CD14-positive monocyte (primary cell): Measurements from ENCODE around the gene ARL4C. TPM values are rescaled to one million over a fixed set of nuclear protein-coding genes. Genes with fewer than 3 reads are reported as not detected.

Experiments
- DNase-seq, 3 donors: peaks; one replicate each; pipeline ENCODE4 v3.0.0-alpha.2; 2011 to 2022
- H2AFZ ChIP-seq: 2 replicates; pipeline ENCODE4 v1.6.0; 2012; ENCODE audit warnings: mild to moderate bottlenecking, low read depth, low read length, inconsistent platforms; ENCODE audit not compliant: insufficient read depth, poor library complexity, severe bottlenecking
- H3K27ac ChIP-seq, 2 donors: 1 replicate in 1 of 2; 2 replicates in 1 of 2; pipeline ENCODE4 v1.5.1; 2012 to 2013; ENCODE audit warnings: low read length in 2 of 2, control low read depth in 1 of 2, inconsistent platforms in 1 of 2, low read depth in 1 of 2, mild to moderate bottlenecking in 1 of 2
- H3K27me3 ChIP-seq, 2 donors: one replicate each; pipeline versions ENCODE4 v1.6.0 to v1.6.1; 2011 to 2013; ENCODE audit warnings: low read length in 2 of 2; ENCODE audit not compliant: control insufficient read depth in 2 of 2, insufficient read depth in 2 of 2
- H3K36me3 ChIP-seq, 2 donors: replicated peaks in 1 of 2; 1 replicate in 1 of 2; 2 replicates in 1 of 2; pipeline versions ENCODE4 v1.5.1 to v1.6.1; 2012 to 2013; ENCODE audit warnings: low read length in 2 of 2, control low read depth in 1 of 2, inconsistent platforms in 1 of 2, mild to moderate bottlenecking in 1 of 2; ENCODE audit not compliant: insufficient read depth in 2 of 2, control insufficient read depth in 1 of 2
- H3K4me1 ChIP-seq, 2 donors: 1 replicate in 1 of 2; 2 replicates in 1 of 2; pipeline versions ENCODE4 v1.5.1 to v1.6.1; 2012 to 2013; ENCODE audit warnings: low read length in 2 of 2, control low read depth in 1 of 2, inconsistent platforms in 1 of 2, mild to moderate bottlenecking in 1 of 2, moderate library complexity in 1 of 2; ENCODE audit not compliant: insufficient read depth in 2 of 2, control insufficient read depth in 1 of 2
- H3K4me2 ChIP-seq: replicated peaks from 2 replicates; pipeline ENCODE3; 2012; ENCODE audit warnings: low read length, moderate library complexity, mild to moderate bottlenecking; ENCODE audit not compliant: poor library complexity, severe bottlenecking; ENCODE audit errors: extremely low read depth
- H3K4me3 ChIP-seq, 3 experiments: fragments of 200-600 bp in 1 of 3; sonication (generic) in 1 of 3; replicated peaks in 1 of 3; 1 replicate in 2 of 3; 2 replicates in 1 of 3; pipeline ENCODE4 v1.5.1; 2011 to 2013; ENCODE audit warnings: low read length in 3 of 3, mild to moderate bottlenecking in 3 of 3, control low read depth in 2 of 3, low read depth in 2 of 3, inconsistent platforms in 1 of 3, moderate library complexity in 1 of 3
- H3K79me2 ChIP-seq: 2 replicates; pipeline ENCODE4 v1.6.0; 2012; ENCODE audit warnings: mild to moderate bottlenecking, control low read depth, inconsistent platforms, low read length, moderate library complexity; ENCODE audit not compliant: insufficient read depth
- H3K9ac ChIP-seq: 2 replicates; pipeline ENCODE4 v1.6.0; 2017; ENCODE audit warnings: low read length, mild to moderate bottlenecking; ENCODE audit not compliant: insufficient read depth, poor library complexity, severe bottlenecking
- H3K9me3 ChIP-seq, 2 donors: replicated peaks in 1 of 2; 1 replicate in 1 of 2; 2 replicates in 1 of 2; pipeline versions ENCODE4 v1.5.1 to v1.6.1; 2012 to 2013; ENCODE audit warnings: low read length in 2 of 2, control low read depth in 1 of 2; ENCODE audit not compliant: control insufficient read depth in 1 of 2, insufficient read depth in 1 of 2
- H4K20me1 ChIP-seq: 2 replicates; pipeline ENCODE4 v1.6.0; 2012; ENCODE audit warnings: mild to moderate bottlenecking, low read length, control low read depth, moderate library complexity; ENCODE audit not compliant: insufficient read depth
- H3K27ac Mint-ChIP-seq, 7 donors: one replicate each; pipeline ENCODE4 v1.8.0; 2020; ENCODE audit warnings: mild to moderate bottlenecking in 7 of 7, mixed read lengths in 7 of 7, moderate library complexity in 6 of 7, inconsistent platforms in 2 of 7
- H3K27me3 Mint-ChIP-seq, 3 donors: one replicate each; pipeline ENCODE4 v1.8.0; 2021 to 2022; ENCODE audit warnings: low read depth in 3 of 3, mild to moderate bottlenecking in 3 of 3, mixed read lengths in 3 of 3, moderate library complexity in 3 of 3, inconsistent platforms in 1 of 3
- H3K36me3 Mint-ChIP-seq, 2 donors: one replicate each; pipeline ENCODE4 v1.8.0; 2020; ENCODE audit warnings: mixed read lengths in 2 of 2, inconsistent platforms in 1 of 2, mild to moderate bottlenecking in 1 of 2
- H3K4me1 Mint-ChIP-seq: one replicate; pipeline ENCODE4 v1.8.0; 2020; ENCODE audit warnings: mild to moderate bottlenecking, mixed read lengths
- H3K4me3 Mint-ChIP-seq, 2 donors: one replicate each; pipeline ENCODE4 v1.8.0; 2020; ENCODE audit warnings: mild to moderate bottlenecking in 2 of 2, mixed read lengths in 2 of 2, moderate library complexity in 1 of 2
- H3K9me3 Mint-ChIP-seq, 7 donors: one replicate each; pipeline ENCODE4 v1.8.0; 2020 to 2022; ENCODE audit warnings: mixed read lengths in 7 of 7, mild to moderate bottlenecking in 6 of 7, moderate library complexity in 6 of 7, inconsistent platforms in 2 of 7
- CTCF ChIP-seq: fragments of 200-600 bp; IDR thresholded peaks from one replicate; pipeline ENCODE4 v1.8.0; 2022; ENCODE audit warnings: antibody characterized with exemption, mild to moderate bottlenecking
- WGBS: methylation state at CpG from one replicate; pipeline ENCODE4 v1.1.5; 2013; ENCODE audit warnings: missing lambda C conversion rate; ENCODE audit not compliant: insufficient coverage; 5-methylcytosine and 5-hydroxymethylcytosine counted together
- intact Hi-C, 2 donors: fragments of 100-400 bp; cut with micrococcal nuclease; formaldehyde crosslinking; loops; one replicate each; pipeline versions ENCODE4 v1.15.0 to v1.15.1; 2023
- polyA plus RNA-seq, 3 donors: library from polyadenylated mRNA; depleted of rRNA in 1 of 3; unstranded in 2 of 3; stranded (reverse) in 1 of 3; fragments of 300-500 nt in 2 of 3; fragments of >200 nt in 1 of 3; fragmentation: Illumina TruSeq in 2 of 3; gene quantifications; 1 replicate in 2 of 3; 2 replicates in 1 of 3; pipeline ENCODE4 v1.2.3, GENCODE V29; 2012 to 2021

Gene ARL4C
- polyA plus RNA-seq, 3 donors = 4.0 to 90.9 (median 6.4) TPM

GRCh38 chr2:234462218-234462992 lies 34.5 kb downstream of the ARL4C start:
- H3K79me2 ChIP-seq = no peaks in the 10 kb centered on the region
- WGBS = 92% methylated on average over 9 of the region's 10 CpGs
- H2AFZ ChIP-seq = no peak overlapping the region
- H3K4me2 ChIP-seq = no peak overlapping the region
- no peak for TF ChIP-seq CTCF
- intact Hi-C loops = no loop called here
- no peak for DNase-seq
- Mint-ChIP-seq H3K27me3 (peaks cover 2 to 13% (median 7%) of the 10 kb centered on the region in 3 donors), H3K27ac (no peak overlapping the region), H3K36me3 (no peaks in the 10 kb centered on the region), H3K4me3 (no peak overlapping the region), H3K9me3 (peaks cover 4 to 17% (median 12%) of the 10 kb centered on the region in 7 donors), H3K4me1 (no peaks in the 10 kb centered on the region)
- H3K36me3 ChIP-seq = no peaks in the 10 kb centered on the region
- no peaks in the 10 kb centered on the region for H3K4me1 ChIP-seq
- peaks cover 0 to 11% of the 10 kb centered on the region in 2 donors for H3K9me3 ChIP-seq
- H3K27me3 ChIP-seq = no peaks in the 10 kb centered on the region
- no peak overlapping the region for H3K4me3 ChIP-seq
- H3K27ac ChIP-seq = no peak overlapping the region
- H4K20me1 ChIP-seq = no peaks in the 10 kb centered on the region
- H3K9ac ChIP-seq = no peak overlapping the region

- Histone ChIP-seq H3K27ac (no peak overlapping the region), H3K27me3 (no peaks in the 10 kb centered on the region), H4K20me1 (no peaks in the 10 kb centered on the region), H3K79me2 (no peaks in the 10 kb centered on the region), H3K9ac (no peak overlapping the region), H3K9me3 (peaks cover 0 to 11% of the 10 kb centered on the region in 2 donors), H3K4me2 (no peak overlapping the region), H2AFZ (peak overlapping the region; percentile 6), H3K36me3 (no peaks in the 10 kb centered on the region), H3K4me3 (no peak overlapping the region), H3K4me1 (peaks cover 0 to under 1% of the 10 kb centered on the region in 2 donors)
- no peak for DNase-seq
- peak overlapping the region in 1 of 7 donors; percentile 37 for H3K27ac Mint-ChIP-seq
- no peak for TF ChIP-seq CTCF
- H3K4me3 Mint-ChIP-seq = no peak overlapping the region
- H3K27me3 Mint-ChIP-seq = peaks cover 0 to 13% (median 2%) of the 10 kb centered on the region in 3 donors
- peaks cover 6 to 21% (median 13%) of the 10 kb centered on the region in 7 donors for H3K9me3 Mint-ChIP-seq
- WGBS = 39% methylated on average over 3 of the region's 6 CpGs
- H3K4me1 Mint-ChIP-seq = no peaks in the 10 kb centered on the region
- intact Hi-C loops = no loop called here
- no peaks in the 10 kb centered on the region for H3K36me3 Mint-ChIP-seq
These were observed 37.4 kb downstream of the ARL4C start for GRCh38 chr2:234459401-234460009.
